SK-N-SH (cell line): Measurements from ENCODE around the gene PPP1R12C. TPM values are rescaled to one million over a fixed set of nuclear protein-coding genes. Genes with fewer than 3 reads are reported as not detected.

Experiments used
- CTCF ChIA-PET: fragments of 300-600, 350-600 bp; formaldehyde crosslinking; extraction: SDS; loops from one replicate; lab custom pipeline; 2021; lab: Yijun Ruan, JAX
- POLR2A ChIA-PET: fragments of 350-600 bp; sonication (Branson Sonifier 250); formaldehyde crosslinking; extraction: SDS; loops from one replicate; lab custom pipeline; 2020; ENCODE audit warnings: antibody characterized with exemption, inconsistent platforms; lab: Yijun Ruan, JAX
- DNase-seq: peaks from one replicate; pipeline ENCODE4 v3.0.0; 2012
- H2AFZ ChIP-seq: fragments of 200-600 bp; sonication (generic); 2 replicates; pipeline ENCODE4 v1.8.1; 2016; ENCODE audit warnings: antibody characterized with exemption, mild to moderate bottlenecking, low read depth
- H3F3A ChIP-seq: fragments of 200-600 bp; sonication (generic); replicated peaks from 2 replicates; pipeline ENCODE3; 2016; ENCODE audit warnings: antibody characterized with exemption, mild to moderate bottlenecking; ENCODE audit not compliant: insufficient read depth
- H3K27ac ChIP-seq, 2 experiments: fragments of 200-500 bp in 1 of 2; fragments of 200-600 bp in 1 of 2; sonication (Bioruptor generic) in 1 of 2; sonication (generic), shearing (Covaris generic) in 1 of 2; 2 replicates each; pipeline versions ENCODE4 v1.5.1 to v1.6.1; 2014 to 2016; ENCODE audit warnings: low read depth in 2 of 2, inconsistent platforms in 1 of 2, low read length in 1 of 2, mild to moderate bottlenecking in 1 of 2, mixed read lengths in 1 of 2
- H3K27me3 ChIP-seq: fragments of 200-600 bp; sonication (generic), shearing (Covaris generic); 2 replicates; pipeline ENCODE4 v1.6.1; 2016; ENCODE audit warnings: mixed run types; ENCODE audit not compliant: insufficient read depth
- H3K36me3 ChIP-seq, 2 experiments: fragments of 200-500 bp in 1 of 2; fragments of 200-600 bp in 1 of 2; sonication (Bioruptor generic) in 1 of 2; sonication (generic) in 1 of 2; replicated peaks in 1 of 2; 2 replicates each; pipeline versions ENCODE3 to v1.5.1; 2014 to 2016; ENCODE audit warnings: low read length in 1 of 2, mild to moderate bottlenecking in 1 of 2; ENCODE audit not compliant: insufficient read depth in 2 of 2, control insufficient read depth in 1 of 2
- H3K4me1 ChIP-seq, 2 experiments: fragments of 200-500 bp in 1 of 2; fragments of 200-600 bp in 1 of 2; sonication (Bioruptor generic) in 1 of 2; sonication (generic), shearing (Covaris generic) in 1 of 2; 2 replicates each; pipeline versions ENCODE4 v1.5.1 to v1.6.1; 2014 to 2016; ENCODE audit warnings: low read depth in 1 of 2, low read length in 1 of 2, mixed run types in 1 of 2; ENCODE audit not compliant: insufficient read depth in 2 of 2, control insufficient read depth in 1 of 2
- H3K4me2 ChIP-seq: fragments of 200-600 bp; sonication (generic), shearing (Covaris generic); 2 replicates; pipeline ENCODE4 v1.6.1; 2017; ENCODE audit warnings: mixed run types
- H3K4me3 ChIP-seq, 2 experiments: fragments of 200-500 bp in 1 of 2; fragments of 200-600 bp in 1 of 2; sonication (Bioruptor generic) in 1 of 2; sonication (generic), shearing (Covaris generic) in 1 of 2; 2 replicates each; pipeline versions ENCODE4 v1.5.1 to v1.8.1; 2014 to 2016; ENCODE audit warnings: low read depth in 2 of 2, inconsistent platforms in 1 of 2, low read length in 1 of 2, mild to moderate bottlenecking in 1 of 2, mixed read lengths in 1 of 2, moderate library complexity in 1 of 2
- H3K79me2 ChIP-seq: fragments of 200-600 bp; sonication (generic); 2 replicates; pipeline ENCODE4 v1.8.1; 2017; ENCODE audit warnings: mild to moderate bottlenecking; ENCODE audit not compliant: insufficient read depth
- H3K9ac ChIP-seq: fragments of 200-600 bp; sonication (generic); 2 replicates; pipeline ENCODE4 v1.6.1; 2017; ENCODE audit warnings: mixed run types
- H3K9me2 ChIP-seq: fragments of 200-600 bp; sonication (generic); 2 replicates; pipeline ENCODE4 v1.6.1; 2017; ENCODE audit warnings: mixed run types
- H3K9me3 ChIP-seq: fragments of 200-600 bp; sonication (generic); 2 replicates; pipeline ENCODE4 v1.6.1; 2017; ENCODE audit warnings: mixed run types, mild to moderate bottlenecking, moderate library complexity
- H4K20me1 ChIP-seq: fragments of 200-600 bp; sonication (generic); 2 replicates; pipeline ENCODE4 v1.6.1; 2017; ENCODE audit warnings: mild to moderate bottlenecking, mixed run types; ENCODE audit not compliant: insufficient read depth
- CHD2 ChIP-seq: fragments of 150-350 bp; IDR thresholded peaks from 2 replicates; pipeline ENCODE4 v1.6.1; 2018; ENCODE audit warnings: low read length; ENCODE audit not compliant: partially characterized antibody
- CTCF ChIP-seq: fragments of 200-600 bp; sonication (generic); IDR thresholded peaks from 2 replicates; pipeline ENCODE4 v1.6.1; 2017; ENCODE audit warnings: antibody characterized with exemption, mild to moderate bottlenecking, moderate library complexity
- EP300 ChIP-seq, 2 experiments: IDR thresholded peaks; 2 replicates each; pipeline versions ENCODE4 v1.4.0 to v1.6.1; 2012; ENCODE audit warnings: borderline replicate concordance in 1 of 2, low read depth in 1 of 2, low read length in 1 of 2
- GABPA ChIP-seq: IDR thresholded peaks from 2 replicates; pipeline ENCODE4 v1.4.0; 2012; ENCODE audit warnings: low read depth, mild to moderate bottlenecking
- GATA2 ChIP-seq: sonication (generic); formaldehyde crosslinking; IDR thresholded peaks from 2 replicates; pipeline ENCODE4 v1.5.0; 2020; ENCODE audit warnings: mild to moderate bottlenecking, missing genetic modification reagents
- RAD21 ChIP-seq: IDR thresholded peaks from 2 replicates; pipeline ENCODE4 v1.6.1; 2012; ENCODE audit warnings: mild to moderate bottlenecking, low read length
- REST ChIP-seq: IDR thresholded peaks from 2 replicates; pipeline ENCODE4 v1.6.1; 2012; ENCODE audit warnings: mild to moderate bottlenecking, low read depth, low read length, moderate library complexity
- RFX5 ChIP-seq: IDR thresholded peaks from 2 replicates; pipeline ENCODE4 v1.6.1; 2012; ENCODE audit warnings: mild to moderate bottlenecking, improper control_type of control experiment, low read length
- SIN3A ChIP-seq: IDR thresholded peaks from 2 replicates; pipeline ENCODE4 v1.6.1; 2012; ENCODE audit warnings: low read depth, mild to moderate bottlenecking, low read length, moderate library complexity, borderline replicate concordance
- TEAD4 ChIP-seq: IDR thresholded peaks from 2 replicates; pipeline ENCODE4 v1.4.0; 2012; ENCODE audit warnings: mild to moderate bottlenecking, borderline replicate concordance; ENCODE audit not compliant: insufficient read depth
- USF1 ChIP-seq: IDR thresholded peaks from 2 replicates; pipeline ENCODE4 v1.4.0; 2012; ENCODE audit warnings: low read depth, borderline replicate concordance
- YY1 ChIP-seq: IDR thresholded peaks from 2 replicates; pipeline ENCODE4 v1.4.0; 2012; ENCODE audit warnings: low read depth, mild to moderate bottlenecking
- WGBS: methylation state at CpG from one replicate; pipeline ENCODE4 v1.1.6; 2017; ENCODE audit warnings: low lambda C conversion rate; 5-methylcytosine and 5-hydroxymethylcytosine counted together
- polyA plus RNA-seq, 3 experiments: library from polyadenylated mRNA; depleted of rRNA; stranded (reverse); fragments of >200 nt; gene quantifications; 2 replicates each; pipeline ENCODE4 v1.2.3, GENCODE V29; 2012
- TF ChIP-seq, protein P1 (sequence below): IDR thresholded peaks from 2 replicates; pipeline ENCODE4; 2012
- TF ChIP-seq, protein P2 (sequence below): fragments of 150-350 bp; IDR thresholded peaks from 2 replicates; pipeline ENCODE4 v1.6.1; 2017; ENCODE audit warnings: antibody characterized with exemption, low read length, low read depth, borderline replicate concordance
- TF ChIP-seq, protein P3 (sequence below): IDR thresholded peaks from 2 replicates; pipeline ENCODE4 v1.4.0; 2012; ENCODE audit warnings: low read depth
- TF ChIP-seq, protein P4 (sequence below): fragments of 150-350 bp; IDR thresholded peaks from 2 replicates; pipeline ENCODE4 v1.6.1; 2016; ENCODE audit warnings: mild to moderate bottlenecking, low read depth, low read length
- TF ChIP-seq, protein P5 (sequence below): IDR thresholded peaks from 2 replicates; pipeline ENCODE4 v1.4.0; 2012; ENCODE audit warnings: low read depth, borderline replicate concordance

Gene PPP1R12C
- polyA plus RNA-seq, 1 of the 3 experiments (the other 2 are of a cell fraction): 83.9 TPM

- no peak for TF ChIP-seq CHD2
- TF ChIP-seq, protein P1, sequence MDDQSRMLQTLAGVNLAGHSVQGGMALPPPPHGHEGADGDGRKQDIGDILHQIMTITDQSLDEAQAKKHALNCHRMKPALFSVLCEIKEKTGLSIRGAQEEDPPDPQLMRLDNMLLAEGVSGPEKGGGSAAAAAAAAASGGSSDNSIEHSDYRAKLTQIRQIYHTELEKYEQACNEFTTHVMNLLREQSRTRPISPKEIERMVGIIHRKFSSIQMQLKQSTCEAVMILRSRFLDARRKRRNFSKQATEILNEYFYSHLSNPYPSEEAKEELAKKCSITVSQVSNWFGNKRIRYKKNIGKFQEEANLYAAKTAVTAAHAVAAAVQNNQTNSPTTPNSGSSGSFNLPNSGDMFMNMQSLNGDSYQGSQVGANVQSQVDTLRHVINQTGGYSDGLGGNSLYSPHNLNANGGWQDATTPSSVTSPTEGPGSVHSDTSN: no peak
- TF ChIP-seq, protein P2, sequence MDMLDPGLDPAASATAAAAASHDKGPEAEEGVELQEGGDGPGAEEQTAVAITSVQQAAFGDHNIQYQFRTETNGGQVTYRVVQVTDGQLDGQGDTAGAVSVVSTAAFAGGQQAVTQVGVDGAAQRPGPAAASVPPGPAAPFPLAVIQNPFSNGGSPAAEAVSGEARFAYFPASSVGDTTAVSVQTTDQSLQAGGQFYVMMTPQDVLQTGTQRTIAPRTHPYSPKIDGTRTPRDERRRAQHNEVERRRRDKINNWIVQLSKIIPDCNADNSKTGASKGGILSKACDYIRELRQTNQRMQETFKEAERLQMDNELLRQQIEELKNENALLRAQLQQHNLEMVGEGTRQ: no peak
- TF ChIP-seq TEAD4: no peak
- no peak for TF ChIP-seq REST
- no peak for TF ChIP-seq RFX5
- TF ChIP-seq, protein P3, sequence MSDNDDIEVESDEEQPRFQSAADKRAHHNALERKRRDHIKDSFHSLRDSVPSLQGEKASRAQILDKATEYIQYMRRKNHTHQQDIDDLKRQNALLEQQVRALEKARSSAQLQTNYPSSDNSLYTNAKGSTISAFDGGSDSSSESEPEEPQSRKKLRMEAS: no peak
- TF ChIP-seq GABPA: no peak
Observed at GRCh38 chr19:55119053-55119452, 1.6 kb upstream of the PPP1R12C start (continued).

- Histone ChIP-seq H3K4me1 (peaks cover 9 to 26% of the 10 kb centered on the region in 2 experiments; a peak in 3 of 4 replicates), H3K27me3 (peaks cover 7% of the 10 kb centered on the region), H3K4me2 (peak overlapping the region; percentile 81), H3K27ac (no peak overlapping the region), H3K36me3 (no peaks in the 10 kb centered on the region), H3K79me2 (peaks cover 36% of the 10 kb centered on the region), H3K4me3 (peak overlapping the region; percentile 63 to 64), H3K9me3 (no peaks in the 10 kb centered on the region), H3K9me2 (no peaks in the 10 kb centered on the region), H4K20me1 (peaks cover 32% of the 10 kb centered on the region), H3F3A (peaks cover 5% of the 10 kb centered on the region), H2AFZ (peak overlapping the region; percentile 96), H3K9ac (peak overlapping the region; percentile 58; the same call in 1 of the 2 replicates)
- ChIA-PET CTCF (interaction anchor here (2.1 to 6.2 kb wide), 4 partner anchors 15 to 42 kb away, joined by 8 to 38 read pairs (median 8); no protein-coding TSS in a partner anchor), POLR2A (no interaction called here)
- TF ChIP-seq, protein P4, sequence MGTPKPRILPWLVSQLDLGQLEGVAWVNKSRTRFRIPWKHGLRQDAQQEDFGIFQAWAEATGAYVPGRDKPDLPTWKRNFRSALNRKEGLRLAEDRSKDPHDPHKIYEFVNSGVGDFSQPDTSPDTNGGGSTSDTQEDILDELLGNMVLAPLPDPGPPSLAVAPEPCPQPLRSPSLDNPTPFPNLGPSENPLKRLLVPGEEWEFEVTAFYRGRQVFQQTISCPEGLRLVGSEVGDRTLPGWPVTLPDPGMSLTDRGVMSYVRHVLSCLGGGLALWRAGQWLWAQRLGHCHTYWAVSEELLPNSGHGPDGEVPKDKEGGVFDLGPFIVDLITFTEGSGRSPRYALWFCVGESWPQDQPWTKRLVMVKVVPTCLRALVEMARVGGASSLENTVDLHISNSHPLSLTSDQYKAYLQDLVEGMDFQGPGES: no peak
- TF ChIP-seq, protein P5, sequence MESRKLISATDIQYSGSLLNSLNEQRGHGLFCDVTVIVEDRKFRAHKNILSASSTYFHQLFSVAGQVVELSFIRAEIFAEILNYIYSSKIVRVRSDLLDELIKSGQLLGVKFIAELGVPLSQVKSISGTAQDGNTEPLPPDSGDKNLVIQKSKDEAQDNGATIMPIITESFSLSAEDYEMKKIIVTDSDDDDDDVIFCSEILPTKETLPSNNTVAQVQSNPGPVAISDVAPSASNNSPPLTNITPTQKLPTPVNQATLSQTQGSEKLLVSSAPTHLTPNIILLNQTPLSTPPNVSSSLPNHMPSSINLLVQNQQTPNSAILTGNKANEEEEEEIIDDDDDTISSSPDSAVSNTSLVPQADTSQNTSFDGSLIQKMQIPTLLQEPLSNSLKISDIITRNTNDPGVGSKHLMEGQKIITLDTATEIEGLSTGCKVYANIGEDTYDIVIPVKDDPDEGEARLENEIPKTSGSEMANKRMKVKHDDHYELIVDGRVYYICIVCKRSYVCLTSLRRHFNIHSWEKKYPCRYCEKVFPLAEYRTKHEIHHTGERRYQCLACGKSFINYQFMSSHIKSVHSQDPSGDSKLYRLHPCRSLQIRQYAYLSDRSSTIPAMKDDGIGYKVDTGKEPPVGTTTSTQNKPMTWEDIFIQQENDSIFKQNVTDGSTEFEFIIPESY: no peak
- no peak for TF ChIP-seq CTCF
- TF ChIP-seq, protein P3: no peak
- no peak for TF ChIP-seq USF1
- TF ChIP-seq SIN3A: no peak
- no peak for TF ChIP-seq EP300 (IDR thresholded peaks at IDR 0.05; ENCODE audit: borderline replicate concordance in 1 of 2, low read depth in 1 of 2, low read length in 1 of 2)
- TF ChIP-seq YY1: no peak
- no peak for TF ChIP-seq GATA2
- no peak for TF ChIP-seq RAD21
- DNase-seq: no peak
- 79% methylated on average over 14 of the region's 22 CpGs for WGBS
Observed at GRCh38 chr19:55118401-55118991, 1.1 kb upstream of the PPP1R12C start.
